ENCODE data around the gene ELK4.
"Not testable (repeated sequence)": the region's sequence is repeated elsewhere in the genome, so short reads cannot be mapped to it uniquely, and the experiment has no call there.

ELK4 gene

GRCh38 chr1:205664399-205665017 is 32.7 kb upstream of the ELK4 start:
- FAIRE-seq, result no peak

- no peak for FAIRE-seq
Measured at GRCh38 chr1:205663286-205663936, 31.6 kb upstream of the ELK4 start.

GRCh38 chr1:205662791-205663190 is 31.0 kb upstream of the ELK4 start:
- FAIRE-seq, result no peak

- FAIRE-seq, result no peak
Measured at GRCh38 chr1:205662135-205662738, 30.4 kb upstream of the ELK4 start.

GRCh38 chr1:205661429-205662134 is 29.8 kb upstream of the ELK4 start:
- FAIRE-seq, result no peak

GRCh38 chr1:205660361-205660760 is 28.6 kb upstream of the ELK4 start:
- no peak for FAIRE-seq

- FAIRE-seq, result no peak
Measured at GRCh38 chr1:205658943-205659581, 27.3 kb upstream of the ELK4 start.

- no peak for FAIRE-seq
Measured at GRCh38 chr1:205656236-205656635, 24.4 kb upstream of the ELK4 start.

GRCh38 chr1:205652984-205653383 is 21.2 kb upstream of the ELK4 start:
- no peak for FAIRE-seq

- no peak for FAIRE-seq
Measured at GRCh38 chr1:205650241-205650640, 18.4 kb upstream of the ELK4 start.

- no peak for FAIRE-seq
Measured at GRCh38 chr1:205645519-205645918, 13.7 kb upstream of the ELK4 start.

GRCh38 chr1:205642679-205643307 is 11.0 kb upstream of the ELK4 start:
- FAIRE-seq, result no peak

GRCh38 chr1:205639567-205639966 is 7.8 kb upstream of the ELK4 start:
- FAIRE-seq, result no peak

- FAIRE-seq, result no peak
Measured at GRCh38 chr1:205637854-205638468, 6.2 kb upstream of the ELK4 start.

GRCh38 chr1:205636732-205637131 is 4.9 kb upstream of the ELK4 start:
- FAIRE-seq, result no peak

GRCh38 chr1:205636138-205636530 is 4.3 kb upstream of the ELK4 start:
- FAIRE-seq, result not testable (repeated sequence)

- FAIRE-seq, result no peak
Measured at GRCh38 chr1:205633421-205633976, 1.7 kb upstream of the ELK4 start.

- no peak for FAIRE-seq
Measured at GRCh38 chr1:205632669-205633169, 908 bp upstream of the ELK4 start.

- FAIRE-seq, result no peak
Measured at GRCh38 chr1:205631010-205631767, 622 bp downstream of the ELK4 start.

- FAIRE-seq, result no peak
Measured at GRCh38 chr1:205630651-205631009, 1.2 kb downstream of the ELK4 start.

GRCh38 chr1:205630241-205630640 is 1.6 kb downstream of the ELK4 start:
- FAIRE-seq, result no peak
